ENCODE data around the gene CPLX3.

The CPLX3 gene

GRCh38 chr15:74802290-74802689 lies 24.1 kb upstream of the CPLX3 start:
- no peak for DNase-seq (ENCODE audit: low read depth)

- no peak for DNase-seq (ENCODE audit: low read depth)
Observed at GRCh38 chr15:74802862-74803447, 23.5 kb upstream of the CPLX3 start.

GRCh38 chr15:74804935-74805334 lies 21.5 kb upstream of the CPLX3 start:
- DNase-seq (ENCODE audit: low read depth), result no peak

- DNase-seq (ENCODE audit: low read depth), result no peak
Observed at GRCh38 chr15:74807282-74807681, 19.1 kb upstream of the CPLX3 start.

- no peak for DNase-seq (ENCODE audit: low read depth)
Observed at GRCh38 chr15:74808078-74808839, 18.2 kb upstream of the CPLX3 start.

GRCh38 chr15:74808840-74809229 lies 17.6 kb upstream of the CPLX3 start:
- no peak for DNase-seq (ENCODE audit: low read depth)

GRCh38 chr15:74809242-74809641 lies 17.2 kb upstream of the CPLX3 start:
- DNase-seq (ENCODE audit: low read depth), result no peak

- no peak for DNase-seq (ENCODE audit: low read depth)
Observed at GRCh38 chr15:74809956-74810355, 16.5 kb upstream of the CPLX3 start.

- DNase-seq (ENCODE audit: low read depth), result no peak
Observed at GRCh38 chr15:74812533-74812932, 13.9 kb upstream of the CPLX3 start, which contains the start of gene LMAN1L. Gene LMAN1L (plus strand): TSS chr15:74812835. CDS start chr15:74812855, 20 bp downstream.

- no peak for DNase-seq (ENCODE audit: low read depth)
Observed at GRCh38 chr15:74815121-74815934, 11.1 kb upstream of the CPLX3 start.

GRCh38 chr15:74815961-74816360 lies 10.5 kb upstream of the CPLX3 start:
- DNase-seq (ENCODE audit: low read depth), result no peak

GRCh38 chr15:74816624-74817369 lies 9.6 kb upstream of the CPLX3 start:
- no peak for DNase-seq (ENCODE audit: low read depth)

GRCh38 chr15:74817370-74817737 lies 9.1 kb upstream of the CPLX3 start:
- no peak for DNase-seq (ENCODE audit: low read depth)

GRCh38 chr15:74820056-74820455 lies 6.4 kb upstream of the CPLX3 start:
- DNase-seq (ENCODE audit: low read depth), result no peak

- no peak for DNase-seq (ENCODE audit: low read depth)
Observed at GRCh38 chr15:74821091-74821789, 5.2 kb upstream of the CPLX3 start.

GRCh38 chr15:74821790-74822158 lies 4.7 kb upstream of the CPLX3 start:
- DNase-seq (ENCODE audit: low read depth), result no peak

- no peak for DNase-seq (ENCODE audit: low read depth)
Observed at GRCh38 chr15:74822233-74822632, 4.2 kb upstream of the CPLX3 start.

- no peak for DNase-seq (ENCODE audit: low read depth)
Observed at GRCh38 chr15:74823324-74823723, 3.1 kb upstream of the CPLX3 start.

- no peak for DNase-seq (ENCODE audit: low read depth)
Observed at GRCh38 chr15:74824976-74825375, 1.5 kb upstream of the CPLX3 start.

GRCh38 chr15:74825866-74826265 lies 561 bp upstream of the CPLX3 start:
- no peak for DNase-seq (ENCODE audit: low read depth)

GRCh38 chr15:74826921-74827320 lies 494 bp downstream of the CPLX3 start:
- no peak for DNase-seq (ENCODE audit: low read depth)

- no peak for DNase-seq (ENCODE audit: low read depth)
Observed at GRCh38 chr15:74827614-74828013, 1.2 kb downstream of the CPLX3 start.
